ENCODE data around the gene TBC1D8. TPM values are rescaled to one million over a fixed set of nuclear protein-coding genes. Genes with fewer than 3 reads are reported as not detected.

TBC1D8 gene
- total and polyA plus RNA-seq, 2 of the 13 experiments (the other 11 are each of a cell fraction or from before 2014, with no cell fraction given), result 45.1 to 95.4 TPM

DNA sequence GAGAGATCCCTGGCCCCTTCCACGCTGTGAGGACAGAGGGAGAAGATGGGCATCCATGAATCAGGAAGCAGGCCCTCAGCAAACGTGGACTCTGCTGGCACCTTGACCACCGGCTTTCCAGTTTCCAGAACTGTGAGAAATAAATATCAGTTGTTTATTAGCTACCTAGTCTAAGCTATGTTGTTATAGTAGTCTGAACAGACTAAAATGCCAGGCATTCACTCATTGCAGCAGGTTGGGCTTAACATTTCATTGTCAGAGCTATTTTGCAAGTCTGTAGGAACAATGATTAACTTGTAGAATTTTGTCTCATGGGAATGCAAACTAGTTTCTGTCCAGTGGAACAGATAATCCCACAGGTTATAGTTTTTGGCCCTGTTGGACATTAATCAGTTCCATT, 24.8 kb upstream of the TBC1D8 start:
- BruUV-seq (replicated peaks), result no TSS peak
- H3K36me3 ChIP-seq (replicated peaks in 1 of 2; ENCODE audit: control insufficient read depth in 1 of 2, insufficient read depth in 2 of 2, low read length in 2 of 2), result no peaks in the 10 kb centered on the region
- peaks cover 36% of the 10 kb centered on the region for H3K4me1 ChIP-seq (ENCODE audit: insufficient read depth, low read length)
- peak overlapping the region; percentile 55 for H3K4me2 ChIP-seq (ENCODE audit: low read depth, low read length)
- peaks cover 10% of the 10 kb centered on the region; the same call in 1 of the 2 replicates for H3K9me3 ChIP-seq (ENCODE audit: low read length)
- CTCF ChIA-PET (ENCODE audit: low intra/inter-chr PET ratio, low total read pairs), result no interaction called here
- no peaks in the 10 kb centered on the region for H4K20me1 ChIP-seq (ENCODE audit: insufficient read depth, low read length)
- in situ Hi-C loops (cut with HindIII; ENCODE audit: extremely low pct_ligation_motif_present, low pct_unique_long_range_greater_than_20kb) (no loop called here), intact Hi-C loops (cut with micrococcal nuclease; ENCODE audit: unreplicated experiment) (no loop called here)
- no peak overlapping the region for H2AFZ ChIP-seq (ENCODE audit: low read length)
- FAIRE-seq (peak; percentile 86), DNase-seq (ENCODE audit: low spot score) (peak; percentile 86), ATAC-seq (peak; percentile 94)
- WGBS (ENCODE audit: low lambda C conversion rate), result 3% methylated on average over 3 of the region's 3 CpGs
- POLR2A ChIA-PET, result interaction anchor here (1.0 to 1.8 kb wide), 3 partner anchors 12 to 174 kb away, joined by 3 to 10 read pairs (median 4); partner anchors contain the start of genes RPL31 and TBC1D8
- H3K4me3 ChIP-seq (replicated peaks in 1 of 3; ENCODE audit: insufficient read depth in 1 of 3, low read depth in 2 of 3, low read length in 3 of 3), result no peak overlapping the region; a peak in 1 of 6 replicates
- H3K27me3 ChIP-seq (ENCODE audit: control insufficient read depth in 1 of 2, insufficient read depth in 2 of 2, low read length in 2 of 2), result no peaks in the 10 kb centered on the region
- no peak overlapping the region for H3K27ac ChIP-seq (ENCODE audit: extremely low read length, insufficient read depth, low read length)
- H3K9ac ChIP-seq (ENCODE audit: insufficient read depth, low read depth, low read length), result no peak overlapping the region
- no peaks in the 10 kb centered on the region for H3K79me2 ChIP-seq (ENCODE audit: insufficient read depth, low read length)
- TF ChIP-seq ZNF788 (CRISPR knock-in tag; IDR thresholded peaks at IDR 0.05; ENCODE audit: borderline replicate concordance), result no peak
- TF ChIP-seq CEBPB (IDR thresholded peaks at IDR 0.05; ENCODE audit: borderline replicate concordance, low read depth, low read length), result peak; percentile 82; the same call in 1 of the 2 replicates
- TF ChIP-seq, protein P1, sequence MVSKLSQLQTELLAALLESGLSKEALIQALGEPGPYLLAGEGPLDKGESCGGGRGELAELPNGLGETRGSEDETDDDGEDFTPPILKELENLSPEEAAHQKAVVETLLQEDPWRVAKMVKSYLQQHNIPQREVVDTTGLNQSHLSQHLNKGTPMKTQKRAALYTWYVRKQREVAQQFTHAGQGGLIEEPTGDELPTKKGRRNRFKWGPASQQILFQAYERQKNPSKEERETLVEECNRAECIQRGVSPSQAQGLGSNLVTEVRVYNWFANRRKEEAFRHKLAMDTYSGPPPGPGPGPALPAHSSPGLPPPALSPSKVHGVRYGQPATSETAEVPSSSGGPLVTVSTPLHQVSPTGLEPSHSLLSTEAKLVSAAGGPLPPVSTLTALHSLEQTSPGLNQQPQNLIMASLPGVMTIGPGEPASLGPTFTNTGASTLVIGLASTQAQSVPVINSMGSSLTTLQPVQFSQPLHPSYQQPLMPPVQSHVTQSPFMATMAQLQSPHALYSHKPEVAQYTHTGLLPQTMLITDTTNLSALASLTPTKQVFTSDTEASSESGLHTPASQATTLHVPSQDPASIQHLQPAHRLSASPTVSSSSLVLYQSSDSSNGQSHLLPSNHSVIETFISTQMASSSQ (IDR thresholded peaks at IDR 0.05; ENCODE audit: low read depth), result peak; percentile 59; the same call in 1 of the 2 replicates
- TF ChIP-seq, protein P1 (CRISPR knock-in tag; IDR thresholded peaks at IDR 0.05; ENCODE audit: borderline replicate concordance), result no peak; the same call in 1 of the 2 replicates
- peak; percentile 80 for TF ChIP-seq SOX5 (CRISPR knock-in tag; IDR thresholded peaks at IDR 0.05; ENCODE audit: borderline replicate concordance)
- 0 out of 2 replicates have a peak, but pooled peaks have one; percentile 12 for TF ChIP-seq ELF1 (CRISPR knock-in tag; IDR thresholded peaks at IDR 0.05)
- 0 out of 4 replicates have a peak, but pooled peaks of 1 of the 2 experiments have one; percentile 16 for TF ChIP-seq EP300 (IDR thresholded peaks at IDR 0.05; ENCODE audit: low read depth in 2 of 2, low read length in 2 of 2)
- TF ChIP-seq EP300 (CRISPR knock-in tag; IDR thresholded peaks at IDR 0.05; ENCODE audit: borderline replicate concordance), result no peak
- no peak for TF ChIP-seq SCMH1 (CRISPR knock-in tag; IDR thresholded peaks at IDR 0.05; ENCODE audit: borderline replicate concordance)
- TF ChIP-seq, protein P2, sequence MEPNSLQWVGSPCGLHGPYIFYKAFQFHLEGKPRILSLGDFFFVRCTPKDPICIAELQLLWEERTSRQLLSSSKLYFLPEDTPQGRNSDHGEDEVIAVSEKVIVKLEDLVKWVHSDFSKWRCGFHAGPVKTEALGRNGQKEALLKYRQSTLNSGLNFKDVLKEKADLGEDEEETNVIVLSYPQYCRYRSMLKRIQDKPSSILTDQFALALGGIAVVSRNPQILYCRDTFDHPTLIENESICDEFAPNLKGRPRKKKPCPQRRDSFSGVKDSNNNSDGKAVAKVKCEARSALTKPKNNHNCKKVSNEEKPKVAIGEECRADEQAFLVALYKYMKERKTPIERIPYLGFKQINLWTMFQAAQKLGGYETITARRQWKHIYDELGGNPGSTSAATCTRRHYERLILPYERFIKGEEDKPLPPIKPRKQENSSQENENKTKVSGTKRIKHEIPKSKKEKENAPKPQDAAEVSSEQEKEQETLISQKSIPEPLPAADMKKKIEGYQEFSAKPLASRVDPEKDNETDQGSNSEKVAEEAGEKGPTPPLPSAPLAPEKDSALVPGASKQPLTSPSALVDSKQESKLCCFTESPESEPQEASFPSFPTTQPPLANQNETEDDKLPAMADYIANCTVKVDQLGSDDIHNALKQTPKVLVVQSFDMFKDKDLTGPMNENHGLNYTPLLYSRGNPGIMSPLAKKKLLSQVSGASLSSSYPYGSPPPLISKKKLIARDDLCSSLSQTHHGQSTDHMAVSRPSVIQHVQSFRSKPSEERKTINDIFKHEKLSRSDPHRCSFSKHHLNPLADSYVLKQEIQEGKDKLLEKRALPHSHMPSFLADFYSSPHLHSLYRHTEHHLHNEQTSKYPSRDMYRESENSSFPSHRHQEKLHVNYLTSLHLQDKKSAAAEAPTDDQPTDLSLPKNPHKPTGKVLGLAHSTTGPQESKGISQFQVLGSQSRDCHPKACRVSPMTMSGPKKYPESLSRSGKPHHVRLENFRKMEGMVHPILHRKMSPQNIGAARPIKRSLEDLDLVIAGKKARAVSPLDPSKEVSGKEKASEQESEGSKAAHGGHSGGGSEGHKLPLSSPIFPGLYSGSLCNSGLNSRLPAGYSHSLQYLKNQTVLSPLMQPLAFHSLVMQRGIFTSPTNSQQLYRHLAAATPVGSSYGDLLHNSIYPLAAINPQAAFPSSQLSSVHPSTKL (CRISPR knock-in tag; IDR thresholded peaks at IDR 0.05), result peak; percentile 47
- TF ChIP-seq MXI1 (IDR thresholded peaks at IDR 0.05; ENCODE audit: borderline replicate concordance, low read depth, low read length), result no peak
- 0 out of 2 replicates have a peak, but pooled peaks have one; percentile 10 for TF ChIP-seq FOXA3 (CRISPR knock-in tag; IDR thresholded peaks at IDR 0.05)
- TF ChIP-seq, protein P3, sequence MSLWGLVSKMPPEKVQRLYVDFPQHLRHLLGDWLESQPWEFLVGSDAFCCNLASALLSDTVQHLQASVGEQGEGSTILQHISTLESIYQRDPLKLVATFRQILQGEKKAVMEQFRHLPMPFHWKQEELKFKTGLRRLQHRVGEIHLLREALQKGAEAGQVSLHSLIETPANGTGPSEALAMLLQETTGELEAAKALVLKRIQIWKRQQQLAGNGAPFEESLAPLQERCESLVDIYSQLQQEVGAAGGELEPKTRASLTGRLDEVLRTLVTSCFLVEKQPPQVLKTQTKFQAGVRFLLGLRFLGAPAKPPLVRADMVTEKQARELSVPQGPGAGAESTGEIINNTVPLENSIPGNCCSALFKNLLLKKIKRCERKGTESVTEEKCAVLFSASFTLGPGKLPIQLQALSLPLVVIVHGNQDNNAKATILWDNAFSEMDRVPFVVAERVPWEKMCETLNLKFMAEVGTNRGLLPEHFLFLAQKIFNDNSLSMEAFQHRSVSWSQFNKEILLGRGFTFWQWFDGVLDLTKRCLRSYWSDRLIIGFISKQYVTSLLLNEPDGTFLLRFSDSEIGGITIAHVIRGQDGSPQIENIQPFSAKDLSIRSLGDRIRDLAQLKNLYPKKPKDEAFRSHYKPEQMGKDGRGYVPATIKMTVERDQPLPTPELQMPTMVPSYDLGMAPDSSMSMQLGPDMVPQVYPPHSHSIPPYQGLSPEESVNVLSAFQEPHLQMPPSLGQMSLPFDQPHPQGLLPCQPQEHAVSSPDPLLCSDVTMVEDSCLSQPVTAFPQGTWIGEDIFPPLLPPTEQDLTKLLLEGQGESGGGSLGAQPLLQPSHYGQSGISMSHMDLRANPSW (CRISPR knock-in tag; IDR thresholded peaks at IDR 0.05; ENCODE audit: borderline replicate concordance), result no peak
- TF ChIP-seq ZNF350 (CRISPR knock-in tag; IDR thresholded peaks at IDR 0.05; ENCODE audit: borderline replicate concordance, low read depth), result no peak

Data from HepG2 (cell line).